ENCODE results near the gene OR52A1. TPM values are rescaled to one million over a fixed set of nuclear protein-coding genes. Genes with fewer than 3 reads are reported as not detected.
"Not testable (repeated sequence)": the region's sequence is repeated elsewhere in the genome, so short reads cannot be mapped to it uniquely, and the experiment has no call there.

The OR52A1 gene
- polyA plus RNA-seq, 3 donors: not detected

DNA sequence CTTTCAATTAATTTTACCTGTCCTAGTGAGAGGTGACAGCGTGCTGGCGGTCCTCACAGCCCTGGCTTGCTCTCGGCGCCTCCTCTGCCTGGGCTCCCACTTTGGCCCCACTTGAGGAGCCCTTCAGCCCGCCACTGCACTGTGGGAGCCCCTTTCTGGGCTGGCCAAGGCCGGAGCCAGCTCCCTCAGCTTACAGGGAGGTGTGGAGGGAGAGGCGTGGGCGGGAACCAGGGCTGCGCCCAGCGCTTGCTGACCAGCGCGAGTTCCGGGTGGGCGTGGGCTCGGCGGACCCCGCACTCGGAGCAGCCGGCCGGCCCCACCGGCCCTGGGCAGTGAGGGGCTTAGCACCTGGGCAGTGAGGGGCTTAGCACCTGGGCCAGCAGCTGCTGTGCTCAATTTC lies 10.4 kb downstream of the OR52A1 start:
- 92 to 94% (median 93%) methylated on average over 21 of the region's 21 CpGs for WGBS, 3 donors
- not testable (repeated sequence) for H3K27ac ChIP-seq (ENCODE audit: low read depth, low read length)

GRCh38 chr11:5137996-5138395 lies 16.6 kb downstream of the OR52A1 start, which contains the start of gene OR52A5:
OR52A5 (minus strand) TSS chr11:5138356; CDS start chr11:5132642, 5,714 bp downstream.
- 79 to 89% (median 86%) methylated on average over 2 of the region's 2 CpGs for WGBS, 3 donors
- H3K27ac ChIP-seq (ENCODE audit: low read depth, low read length): no peak within 1 kb of the TSS

- 52 to 78% (median 77%) methylated on average over 1 of the region's 1 CpG for WGBS, 3 donors
Observed at GRCh38 chr11:5137014-5137413, 17.5 kb downstream of the OR52A1 start.

GRCh38 chr11:5136261-5136660 lies 18.3 kb downstream of the OR52A1 start:
- no peak overlapping the region for H3K27ac ChIP-seq (ENCODE audit: low read depth, low read length)

More at GRCh38 chr11:5137014-5137413, 17.5 kb downstream of the OR52A1 start:
- no peak overlapping the region for H3K27ac ChIP-seq (ENCODE audit: low read depth, low read length)

DNA sequence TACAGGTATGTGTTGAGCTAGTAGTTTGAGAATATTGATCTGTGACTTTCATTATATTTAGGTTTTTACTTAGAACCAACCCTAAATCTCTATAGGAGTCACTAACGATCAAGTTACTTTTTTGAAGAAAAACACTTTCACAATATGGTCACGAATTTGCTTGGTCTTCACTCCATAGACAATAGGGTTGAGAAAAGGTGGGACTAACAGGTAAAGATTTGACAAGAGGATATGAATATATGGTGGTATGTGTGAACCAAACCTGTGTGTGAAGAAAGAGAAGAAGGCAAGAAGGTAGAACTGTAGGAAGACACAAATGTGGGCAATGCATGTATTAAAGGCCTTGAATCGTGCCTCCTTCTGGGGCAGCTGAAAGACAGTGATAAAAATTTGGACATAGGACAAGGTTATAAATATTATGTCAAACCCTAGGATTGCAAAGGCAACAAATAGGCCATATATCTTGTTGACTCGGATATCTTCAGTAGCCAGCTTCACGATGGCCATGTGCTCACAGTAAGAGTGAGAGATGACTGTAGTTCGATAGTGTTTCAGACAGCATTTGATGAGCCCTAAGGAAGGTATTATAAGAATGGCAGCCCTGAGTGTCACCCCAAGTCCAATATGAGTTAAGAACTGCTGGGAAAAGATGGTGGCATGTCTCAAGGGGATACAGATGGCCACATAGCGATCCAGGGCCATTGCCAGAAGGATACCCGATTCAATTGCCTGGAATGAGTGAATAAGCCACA lies 22.8 kb downstream of the OR52A1 start:
- H3K27ac ChIP-seq (ENCODE audit: low read depth, low read length): no peak overlapping the region
- WGBS, 3 donors: 84 to 86% (median 86%) methylated on average over 8 of the region's 8 CpGs

GRCh38 chr11:5129457-5129877 lies 25.1 kb downstream of the OR52A1 start:
- no peak overlapping the region for H3K27ac ChIP-seq (ENCODE audit: low read depth, low read length)
- WGBS, 3 donors: 61 to 71% (median 63%) methylated on average over 2 of the region's 2 CpGs

- 59 to 69% (median 64%) methylated on average over 4 of the region's 4 CpGs for whole genome bisulfite sequencing, 3 donors
- no peak overlapping the region for H3K27ac ChIP-seq (ENCODE audit: low read depth, low read length)
Observed at GRCh38 chr11:5124891-5125620, 29.5 kb downstream of the OR52A1 start.

- H3K27ac ChIP-seq (ENCODE audit: low read depth, low read length): no peak overlapping the region
- WGBS, 3 donors: 3 to 9% (median 8%) methylated on average over 4 of the region's 4 CpGs
Observed at GRCh38 chr11:5123802-5124521, 30.6 kb downstream of the OR52A1 start.

DNA sequence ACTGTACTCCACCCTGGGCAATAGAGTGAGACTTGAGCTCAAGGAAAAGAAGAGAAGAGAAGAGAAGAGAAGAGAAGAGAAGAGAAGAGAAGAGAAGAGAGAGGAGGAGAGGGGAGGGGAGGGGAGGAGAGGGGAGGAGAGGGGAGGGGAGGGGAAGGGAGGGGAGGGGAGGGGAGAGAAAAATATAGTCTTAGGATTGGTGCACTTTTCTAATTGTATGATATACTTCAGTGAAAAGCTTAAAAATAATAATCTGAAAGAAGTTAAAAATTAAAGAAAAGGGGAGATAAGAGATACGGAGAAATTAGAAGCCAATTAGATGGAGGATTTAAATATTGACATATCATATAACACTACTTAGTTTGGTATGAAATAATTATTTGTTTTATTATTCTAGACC lies 35.7 kb downstream of the OR52A1 start:
- no peak overlapping the region for H3K27ac ChIP-seq (ENCODE audit: low read depth, low read length)
- WGBS, 3 donors: 39 to 93% (median 83%) methylated on average over 1 of the region's 1 CpG

GRCh38 chr11:5117588-5117987 lies 37.0 kb downstream of the OR52A1 start:
- no peak overlapping the region for H3K27ac ChIP-seq (ENCODE audit: low read depth, low read length)

DNA sequence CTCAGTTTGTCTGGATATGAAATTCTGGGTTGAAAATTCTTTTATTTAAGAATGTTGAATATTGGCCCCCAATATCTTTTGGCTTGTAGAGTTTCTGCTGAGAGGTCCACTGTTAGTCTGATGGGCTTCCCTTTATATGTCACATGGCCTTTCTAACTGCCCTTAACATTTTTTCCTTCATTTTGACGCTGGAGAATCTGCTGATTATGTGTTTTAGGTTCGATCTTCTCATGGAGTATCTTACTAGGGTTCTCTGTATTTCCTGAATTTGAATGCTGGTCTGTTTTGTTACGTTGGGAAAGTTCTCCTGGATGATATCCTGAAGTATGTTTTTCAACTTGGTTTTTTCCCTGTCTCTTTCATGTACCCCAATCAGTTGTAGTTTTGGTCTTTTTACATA lies 39.2 kb downstream of the OR52A1 start:
- H3K27ac ChIP-seq (ENCODE audit: low read depth, low read length): no peak overlapping the region
- 65 to 76% (median 71%) methylated on average over 3 of the region's 3 CpGs for WGBS, 3 donors

DNA sequence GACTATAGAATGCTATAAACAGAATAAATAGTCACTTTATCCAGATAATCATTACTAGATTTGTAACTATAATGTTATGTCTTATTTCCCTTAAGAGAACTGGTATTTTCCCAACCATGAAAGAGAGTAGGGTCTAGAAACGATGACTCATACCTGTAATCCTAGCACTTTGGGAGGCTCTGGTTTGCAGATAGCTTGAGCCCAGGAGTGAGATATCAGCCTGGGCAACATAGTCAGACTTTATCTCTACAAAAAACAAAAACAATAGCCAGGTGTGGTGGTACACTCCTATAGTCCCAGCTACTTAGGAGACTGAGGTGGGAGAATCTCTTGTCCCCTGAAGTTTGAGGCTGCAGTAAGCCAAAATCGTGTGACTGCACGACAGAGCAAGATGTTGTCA lies 47.3 kb downstream of the OR52A1 start:
- 58 to 62% (median 62%) methylated on average over 3 of the region's 3 CpGs for WGBS, 3 donors
- H3K27ac ChIP-seq (ENCODE audit: low read depth, low read length): no peak overlapping the region

- H3K27ac ChIP-seq (ENCODE audit: low read depth, low read length): no peak overlapping the region
Observed at GRCh38 chr11:5103066-5103465, 51.5 kb downstream of the OR52A1 start.

- no peak overlapping the region for H3K27ac ChIP-seq (ENCODE audit: low read depth, low read length)
- WGBS, 3 donors: 39 to 58% (median 56%) methylated on average over 2 of the region's 2 CpGs
Observed at GRCh38 chr11:5102246-5102645, 52.3 kb downstream of the OR52A1 start.

DNA sequence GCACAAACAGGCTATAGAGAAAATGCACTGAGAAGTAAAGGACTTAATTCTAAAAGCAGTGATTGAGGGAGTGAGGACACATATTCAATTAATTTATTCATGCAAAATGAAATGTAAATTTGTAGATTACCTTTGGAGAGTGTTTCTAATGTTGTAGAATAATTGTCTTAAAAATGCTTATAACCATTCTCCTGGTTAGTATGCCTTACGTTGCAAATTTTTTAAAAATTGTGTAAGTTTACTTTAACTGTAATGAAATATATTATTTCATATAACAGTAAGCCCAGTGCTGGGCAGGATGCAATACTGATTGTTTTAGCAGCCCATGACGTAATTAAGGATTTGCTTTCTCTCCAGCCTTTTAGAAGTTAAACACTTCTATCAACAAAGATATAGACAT lies 58.5 kb downstream of the OR52A1 start:
- no peak overlapping the region for H3K27ac ChIP-seq (ENCODE audit: low read depth, low read length)
- WGBS, 3 donors: 61 to 78% (median 74%) methylated on average over 2 of the region's 2 CpGs

Other genes with a start within 250 kb of the OR52A1 start
- not detected for gene OR51G2, start 235.4 kb downstream of the OR52A1 start, polyA plus RNA-seq
- gene OR51G1, start 230.4 kb downstream of the OR52A1 start, polyA plus RNA-seq: not detected
- gene OR51A4, start 207.2 kb downstream of the OR52A1 start, polyA plus RNA-seq: not detected
- gene OR51A2, start 199.0 kb downstream of the OR52A1 start, polyA plus RNA-seq: not detected
- not detected for gene OR51L1, start 159.9 kb downstream of the OR52A1 start, polyA plus RNA-seq
- gene OR52J3, start 108.2 kb downstream of the OR52A1 start, polyA plus RNA-seq: not detected
- gene OR52E2, start 95.1 kb downstream of the OR52A1 start, polyA plus RNA-seq: not detected
- gene OR52E1, start 85.2 kb downstream of the OR52A1 start, polyA plus RNA-seq: not detected
- gene OR52A5, start 16.4 kb downstream of the OR52A1 start, polyA plus RNA-seq: not detected
- not detected for gene OR51V1, start 45.9 kb upstream of the OR52A1 start, polyA plus RNA-seq
- 100 to 1,000 TPM in 1 of 3 donors, 10 to 100 TPM in 2; 12.9 to 541 (median 41.6) TPM for gene HBB, start 72.3 kb upstream of the OR52A1 start, polyA plus RNA-seq
- under 1 TPM in 1 of 3 donors, not detected in 2; 0.30 TPM for gene HBD, start 79.7 kb upstream of the OR52A1 start, polyA plus RNA-seq
- gene HBG1, start 95.1 kb upstream of the OR52A1 start, polyA plus RNA-seq: not detected
- not detected for gene HBG2, start 100.0 kb upstream of the OR52A1 start, polyA plus RNA-seq
- gene HBE1, start 115.2 kb upstream of the OR52A1 start, polyA plus RNA-seq: under 1 TPM in 2 of 3 donors, not detected in 1; 0.10 to 0.14 TPM
- gene OR51B4, start 147.2 kb upstream of the OR52A1 start, polyA plus RNA-seq: not detected
- not detected for gene OR51B2, start 169.5 kb upstream of the OR52A1 start, polyA plus RNA-seq
- gene OR51B5, start 188.8 kb upstream of the OR52A1 start, polyA plus RNA-seq: not detected
- gene OR51B6, start 196.8 kb upstream of the OR52A1 start, polyA plus RNA-seq: not detected
- gene OR51M1, start 229.1 kb upstream of the OR52A1 start, polyA plus RNA-seq: not detected

Data from adipose tissue (tissue), 3 donors.